Keratinocyte (primary cell): Measurements from ENCODE around the gene RAB3A.

Experiments used
- EZH2 ChIP-seq: IDR thresholded peaks from one replicate; pipeline ENCODE4 v1.6.1; 2012; ENCODE audit warnings: inconsistent platforms, mild to moderate bottlenecking, low read length, moderate library complexity
- TF ChIP-seq, protein P1 (sequence below), 3 experiments: IDR thresholded peaks in 1 of 3; conservative IDR thresholded peaks in 1 of 3; optimal IDR thresholded peaks in 1 of 3; 2 replicates in 2 of 3; 3 replicates in 1 of 3; pipeline versions ENCODE3 to v1.5.1; 2011; ENCODE audit warnings: low read length in 3 of 3, mild to moderate bottlenecking in 3 of 3, moderate library complexity in 2 of 3, control low read depth in 1 of 3, inconsistent platforms in 1 of 3; ENCODE audit not compliant: insufficient read depth in 2 of 3; ENCODE audit errors: extremely low read depth in 1 of 3

- TF ChIP-seq, protein P1, sequence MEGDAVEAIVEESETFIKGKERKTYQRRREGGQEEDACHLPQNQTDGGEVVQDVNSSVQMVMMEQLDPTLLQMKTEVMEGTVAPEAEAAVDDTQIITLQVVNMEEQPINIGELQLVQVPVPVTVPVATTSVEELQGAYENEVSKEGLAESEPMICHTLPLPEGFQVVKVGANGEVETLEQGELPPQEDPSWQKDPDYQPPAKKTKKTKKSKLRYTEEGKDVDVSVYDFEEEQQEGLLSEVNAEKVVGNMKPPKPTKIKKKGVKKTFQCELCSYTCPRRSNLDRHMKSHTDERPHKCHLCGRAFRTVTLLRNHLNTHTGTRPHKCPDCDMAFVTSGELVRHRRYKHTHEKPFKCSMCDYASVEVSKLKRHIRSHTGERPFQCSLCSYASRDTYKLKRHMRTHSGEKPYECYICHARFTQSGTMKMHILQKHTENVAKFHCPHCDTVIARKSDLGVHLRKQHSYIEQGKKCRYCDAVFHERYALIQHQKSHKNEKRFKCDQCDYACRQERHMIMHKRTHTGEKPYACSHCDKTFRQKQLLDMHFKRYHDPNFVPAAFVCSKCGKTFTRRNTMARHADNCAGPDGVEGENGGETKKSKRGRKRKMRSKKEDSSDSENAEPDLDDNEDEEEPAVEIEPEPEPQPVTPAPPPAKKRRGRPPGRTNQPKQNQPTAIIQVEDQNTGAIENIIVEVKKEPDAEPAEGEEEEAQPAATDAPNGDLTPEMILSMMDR (optimal IDR thresholded peaks at IDR 0.05 in 1 of 3, IDR thresholded peaks at IDR 0.05 in 1 of 3, conservative IDR thresholded peaks at IDR 0.05 in 1 of 3; ENCODE audit: extremely low read depth in 1 of 3, insufficient read depth in 2 of 3, low read length in 3 of 3), result no peak
- no peak for TF ChIP-seq EZH2
Measured at GRCh38 chr19:18214779-18215433, 11.1 kb upstream of the RAB3A start.
